H7 (cell line): ENCODE measurements around the gene HIGD1A. TPM values are rescaled to one million over a fixed set of nuclear protein-coding genes. Genes with fewer than 3 reads are reported as not detected.

Experiments
- DNase-seq: peaks from one replicate; pipeline ENCODE4 v3.0.0; 2012
- H3K27me3 ChIP-seq: 2 replicates; pipeline ENCODE4 v1.6.0; 2011; ENCODE audit warnings: mild to moderate bottlenecking, low read length; ENCODE audit not compliant: control insufficient read depth, insufficient read depth
- H3K36me3 ChIP-seq: replicated peaks from 2 replicates; pipeline ENCODE4 v1.5.1; 2011; ENCODE audit warnings: low read length; ENCODE audit not compliant: control insufficient read depth, insufficient read depth
- H3K4me3 ChIP-seq: 2 replicates; pipeline ENCODE4 v1.5.1; 2011; ENCODE audit warnings: low read depth, mild to moderate bottlenecking, control low read depth, low read length, moderate library complexity; ENCODE audit not compliant: insufficient read depth
- total RNA-seq: library from RNA; depleted of rRNA; stranded (reverse); fragments of >200 nt; shearing (Covaris generic); gene quantifications from 2 replicates; pipeline ENCODE4 v1.2.3, GENCODE V29; 2014

Gene HIGD1A
- total RNA-seq, 1 experiment from 2014 or later: 149 TPM

GRCh38 chr3:42796332-42796885 lies 7.9 kb downstream of the HIGD1A start:
- peak; percentile 31 for DNase-seq
- no peak overlapping the region for H3K4me3 ChIP-seq
- peaks cover 4% of the 10 kb centered on the region for H3K36me3 ChIP-seq
- H3K27me3 ChIP-seq: no peaks in the 10 kb centered on the region

- Histone ChIP-seq H3K27me3 (no peaks in the 10 kb centered on the region), H3K4me3 (no peak overlapping the region), H3K36me3 (peaks cover 4% of the 10 kb centered on the region)
- peak; percentile 19 for DNase-seq
Measured at GRCh38 chr3:42795621-42796181, 8.6 kb downstream of the HIGD1A start.

GRCh38 chr3:42790714-42791229 lies 13.5 kb downstream of the HIGD1A start:
- peaks cover 5% of the 10 kb centered on the region for H3K36me3 ChIP-seq

GRCh38 chr3:42786631-42787030 lies 17.7 kb downstream of the HIGD1A start:
- Histone ChIP-seq H3K27me3 (no peaks in the 10 kb centered on the region), H3K4me3 (no peak overlapping the region), H3K36me3 (peaks cover 3% of the 10 kb centered on the region)
- DNase-seq: no peak

More at GRCh38 chr3:42790714-42791229, 13.5 kb downstream of the HIGD1A start:
- Histone ChIP-seq H3K27me3 (no peaks in the 10 kb centered on the region), H3K4me3 (no peak overlapping the region)
- DNase-seq: no peak

- peaks cover 3% of the 10 kb centered on the region for H3K36me3 ChIP-seq
- no peak for DNase-seq
Measured at GRCh38 chr3:42786212-42786611, 18.1 kb downstream of the HIGD1A start.

GRCh38 chr3:42780892-42781700 lies 23.2 kb downstream of the HIGD1A start:
- DNase-seq: peak; percentile 76
- peaks cover 3% of the 10 kb centered on the region for H3K36me3 ChIP-seq
- H3K27me3 ChIP-seq: no peaks in the 10 kb centered on the region
- no peak overlapping the region for H3K4me3 ChIP-seq

More at GRCh38 chr3:42786212-42786611, 18.1 kb downstream of the HIGD1A start:
- Histone ChIP-seq H3K4me3 (no peak overlapping the region), H3K27me3 (no peaks in the 10 kb centered on the region)

GRCh38 chr3:42780398-42780797 lies 23.9 kb downstream of the HIGD1A start:
- Histone ChIP-seq H3K36me3 (peaks cover 2% of the 10 kb centered on the region; the same call in 1 of the 2 replicates), H3K27me3 (no peaks in the 10 kb centered on the region), H3K4me3 (no peak overlapping the region)
- no peak for DNase-seq

- Histone ChIP-seq H3K4me3 (no peak overlapping the region), H3K36me3 (no peaks in the 10 kb centered on the region), H3K27me3 (no peaks in the 10 kb centered on the region)
- no peak for DNase-seq
Measured at GRCh38 chr3:42778644-42779043, 25.6 kb downstream of the HIGD1A start.

- no peak for DNase-seq
- Histone ChIP-seq H3K27me3 (peaks cover 6% of the 10 kb centered on the region), H3K4me3 (peak overlapping the region; percentile 50), H3K36me3 (no peaks in the 10 kb centered on the region)
Measured at GRCh38 chr3:42773409-42773751, 30.9 kb downstream of the HIGD1A start.

- H3K36me3 ChIP-seq: no peaks in the 10 kb centered on the region
- peak; percentile 94 for DNase-seq
Measured at GRCh38 chr3:42772670-42773408, 31.5 kb downstream of the HIGD1A start, which contains the start of gene CCDC13. Gene CCDC13, minus strand, starts transcription at chr3:42773253. Its CDS starts 14,908 bp downstream, at chr3:42758345.

GRCh38 chr3:42771271-42771670 lies 33.0 kb downstream of the HIGD1A start:
- DNase-seq: no peak
- H3K36me3 ChIP-seq: no peaks in the 10 kb centered on the region

More at GRCh38 chr3:42772670-42773408, 31.5 kb downstream of the HIGD1A start, which contains the start of gene CCDC13:
- peaks cover 6% of the 10 kb centered on the region for H3K27me3 ChIP-seq
- peak within 1 kb of the TSS; percentile 50 for H3K4me3 ChIP-seq

GRCh38 chr3:42769477-42770131 lies 34.7 kb downstream of the HIGD1A start:
- no peak for DNase-seq
- peaks cover 6% of the 10 kb centered on the region for H3K27me3 ChIP-seq
- no peaks in the 10 kb centered on the region for H3K36me3 ChIP-seq
- no peak overlapping the region for H3K4me3 ChIP-seq

More at GRCh38 chr3:42771271-42771670, 33.0 kb downstream of the HIGD1A start:
- Histone ChIP-seq H3K27me3 (peaks cover 6% of the 10 kb centered on the region), H3K4me3 (no peak overlapping the region)

GRCh38 chr3:42764561-42765295 lies 39.6 kb downstream of the HIGD1A start:
- Histone ChIP-seq H3K4me3 (no peak overlapping the region), H3K27me3 (no peaks in the 10 kb centered on the region), H3K36me3 (no peaks in the 10 kb centered on the region)
- no peak for DNase-seq
